KMS-11 (cell line): Measurements from ENCODE around the gene C19orf25.

Experiments
- H2AFZ ChIP-seq: fragments of 200-600 bp; sonication (generic); 2 replicates; pipeline ENCODE4 v1.6.1; 2016; ENCODE audit warnings: antibody characterized with exemption, mixed run types, low read depth
- H3K27ac ChIP-seq: fragments of 200-600 bp; sonication (generic); 2 replicates; pipeline ENCODE4 v1.6.1; 2016; ENCODE audit warnings: mild to moderate bottlenecking, mixed run types
- H3K27me3 ChIP-seq: fragments of 200-600 bp; sonication (generic); 2 replicates; pipeline ENCODE4 v1.6.1; 2017; ENCODE audit warnings: mild to moderate bottlenecking, low read depth, mixed run types, moderate library complexity; ENCODE audit not compliant: insufficient read depth
- H3K36me3 ChIP-seq: fragments of 200-600 bp; sonication (generic); 2 replicates; pipeline ENCODE4 v1.6.1; 2017; ENCODE audit warnings: mild to moderate bottlenecking, mixed run types; ENCODE audit not compliant: insufficient read depth
- H3K4me1 ChIP-seq: fragments of 200-600 bp; sonication (generic); 2 replicates; pipeline ENCODE4 v1.6.1; 2016; ENCODE audit warnings: mild to moderate bottlenecking, low read depth, mixed run types; ENCODE audit not compliant: poor library complexity, severe bottlenecking
- H3K4me2 ChIP-seq: fragments of 200-600 bp; sonication (generic); 2 replicates; pipeline ENCODE4 v1.7.0; 2016; ENCODE audit warnings: mild to moderate bottlenecking, mixed run types
- H3K4me3 ChIP-seq: fragments of 200-600 bp; sonication (generic); IDR thresholded peaks from 2 replicates; pipeline ENCODE4 v1.6.1; 2017; ENCODE audit warnings: low read depth, low read length, mixed read lengths; ENCODE audit not compliant: insufficient read depth
- H3K79me2 ChIP-seq: fragments of 200-600 bp; sonication (generic); 2 replicates; pipeline ENCODE4 v1.6.1; 2016; ENCODE audit warnings: low read depth, mixed run types; ENCODE audit not compliant: insufficient read depth
- H3K9ac ChIP-seq: fragments of 200-600 bp; sonication (generic); 2 replicates; pipeline ENCODE4 v1.6.1; 2016; ENCODE audit warnings: mild to moderate bottlenecking, mixed run types
- H4K20me1 ChIP-seq: fragments of 200-600 bp; sonication (generic); 2 replicates; pipeline ENCODE4 v1.6.1; 2016; ENCODE audit warnings: mild to moderate bottlenecking, mixed run types; ENCODE audit not compliant: insufficient read depth
- CTCF ChIP-seq: fragments of 200-600 bp; sonication (generic); conservative IDR thresholded peaks from 2 replicates; pipeline ENCODE4 v1.6.1; 2017; ENCODE audit warnings: low read depth, mild to moderate bottlenecking, antibody characterized with exemption, low read length, moderate library complexity, mixed read lengths

C19orf25 gene

GRCh38 chr19:1423436-1424191 lies 55.4 kb downstream of the C19orf25 start:
- Histone ChIP-seq H4K20me1 (peaks cover 5% of the 10 kb centered on the region; the same call in 1 of the 2 replicates), H3K4me3 (no peak overlapping the region), H3K4me2 (no peak overlapping the region), H3K4me1 (no peaks in the 10 kb centered on the region), H3K79me2 (peaks cover 42% of the 10 kb centered on the region), H3K27me3 (no peaks in the 10 kb centered on the region), H3K9ac (no peak overlapping the region), H2AFZ (no peak overlapping the region), H3K27ac (no peak overlapping the region), H3K36me3 (no peaks in the 10 kb centered on the region; the same call in 1 of the 2 replicates)
- TF ChIP-seq CTCF, result no peak
